ENCODE measurements around the gene DHDH. TPM values are rescaled to one million over a fixed set of nuclear protein-coding genes. Genes with fewer than 3 reads are reported as not detected.

Gene DHDH
- total RNA-seq, 2 experiments from 2014 or later: 3.1 to 3.2 TPM

- ChIA-PET POLR2A (interaction anchor here (0.6 to 0.7 kb wide), 2 partner anchors 27 to 179 kb away, joined by 3 read pairs; partner anchors contain the start of gene RUVBL2), CTCF (interaction anchor here (0.9 to 3.0 kb wide), 7 partner anchors 10 to 178 kb away, joined by 3 to 13 read pairs (median 5); partner anchors contain the start of genes GYS1, HSD17B14 and RUVBL2)
- DNase-seq: no peak
- Mint-ChIP-seq H3K27me3 (no peaks in the 10 kb centered on the region), H3K36me3 (ENCODE audit: low read depth) (peaks cover 37% of the 10 kb centered on the region), H3K4me3 (peak overlapping the region; percentile 90), H3K4me1 (peaks cover 63% of the 10 kb centered on the region), H3K27ac (peak overlapping the region; percentile 97), H3K9me3 (no peaks in the 10 kb centered on the region)
Measured at GRCh38 chr19:48966541-48967345, 33.2 kb downstream of the DHDH start.

- peaks cover 55% of the 10 kb centered on the region for H3K4me1 Mint-ChIP-seq
- no peak for DNase-seq
Measured at GRCh38 chr19:48967346-48968178, 34.1 kb downstream of the DHDH start.

GRCh38 chr19:48968179-48968661, 34.7 kb downstream of the DHDH start:
- no peak for DNase-seq
- Mint-ChIP-seq H3K4me1 (peaks cover 48% of the 10 kb centered on the region), H3K9me3 (no peaks in the 10 kb centered on the region), H3K36me3 (ENCODE audit: low read depth) (peaks cover 39% of the 10 kb centered on the region), H3K4me3 (no peak overlapping the region), H3K27me3 (no peaks in the 10 kb centered on the region), H3K27ac (peak overlapping the region; percentile 54)
- ChIA-PET POLR2A (interaction anchor here (1.0 kb wide), 1 partner anchor 8 kb away, joined by 4 read pairs; no protein-coding TSS in a partner anchor), CTCF (interaction anchor here (0.6 to 3.0 kb wide), 5 partner anchors 9 to 172 kb away, joined by 3 to 13 read pairs (median 3); partner anchors contain the start of genes GYS1 and RUVBL2)

More at GRCh38 chr19:48967346-48968178, 34.1 kb downstream of the DHDH start:
- Mint-ChIP-seq H3K4me3 (peak overlapping the region; percentile 90), H3K27me3 (no peaks in the 10 kb centered on the region), H3K36me3 (ENCODE audit: low read depth) (peaks cover 36% of the 10 kb centered on the region), H3K27ac (no peak overlapping the region), H3K9me3 (no peaks in the 10 kb centered on the region)
- POLR2A ChIA-PET: interaction anchor here (0.6 to 1.0 kb wide), 3 partner anchors 9 to 26 kb away, joined by 3 to 7 read pairs (median 4); partner anchors contain the start of gene RUVBL2
- CTCF ChIA-PET: interaction anchor here (0.5 to 3.0 kb wide), 7 partner anchors 9 to 179 kb away, joined by 3 to 13 read pairs (median 3); partner anchors contain the start of genes GYS1 and RUVBL2

- no peak overlapping the region for H3K27ac Mint-ChIP-seq
- no peak overlapping the region for H3K4me3 Mint-ChIP-seq
- H3K36me3 Mint-ChIP-seq (ENCODE audit: low read depth): peaks cover 42% of the 10 kb centered on the region
- DNase-seq: no peak
- ChIA-PET CTCF (interaction anchor here (2.7 kb wide), 1 partner anchor 25 kb away, joined by 25 read pairs; the partner anchor contains the start of genes GYS1 and RUVBL2), POLR2A (no interaction called here)
- peaks cover 42% of the 10 kb centered on the region for H3K4me1 Mint-ChIP-seq
- H3K27me3 Mint-ChIP-seq: no peaks in the 10 kb centered on the region
- no peaks in the 10 kb centered on the region for H3K9me3 Mint-ChIP-seq
Measured at GRCh38 chr19:48968813-48969218, 35.3 kb downstream of the DHDH start.

- DNase-seq: no peak
- H3K9me3 Mint-ChIP-seq: no peaks in the 10 kb centered on the region
- POLR2A ChIA-PET: no interaction called here
- H3K27me3 Mint-ChIP-seq: no peaks in the 10 kb centered on the region
- peak overlapping the region; percentile 25 for H3K27ac Mint-ChIP-seq
- peaks cover 46% of the 10 kb centered on the region for H3K36me3 Mint-ChIP-seq (ENCODE audit: low read depth)
- CTCF ChIA-PET: interaction anchor here (1.1 to 2.7 kb wide), 8 partner anchors 8 to 186 kb away, joined by 3 to 25 read pairs (median 9); partner anchors contain the start of genes GYS1 and RUVBL2
- H3K4me3 Mint-ChIP-seq: no peak overlapping the region
- H3K4me1 Mint-ChIP-seq: peaks cover 36% of the 10 kb centered on the region
Measured at GRCh38 chr19:48969276-48970138, 36.0 kb downstream of the DHDH start.

- ChIA-PET POLR2A (interaction anchor here (0.6 kb wide), 1 partner anchor 143 kb away, joined by 3 read pairs; no protein-coding TSS in a partner anchor), CTCF (interaction anchor here (0.7 to 2.7 kb wide), 23 partner anchors 9 to 226 kb away, joined by 3 to 25 read pairs (median 5); partner anchors contain the start of genes GYS1, HSD17B14, IZUMO1 and RUVBL2)
- no peak overlapping the region for H3K4me3 Mint-ChIP-seq
- peak overlapping the region; percentile 25 for H3K27ac Mint-ChIP-seq
- H3K9me3 Mint-ChIP-seq: no peaks in the 10 kb centered on the region
- peaks cover 29% of the 10 kb centered on the region for H3K4me1 Mint-ChIP-seq
- peaks cover 44% of the 10 kb centered on the region for H3K36me3 Mint-ChIP-seq (ENCODE audit: low read depth)
- DNase-seq: no peak
- no peaks in the 10 kb centered on the region for H3K27me3 Mint-ChIP-seq
Measured at GRCh38 chr19:48970139-48970766, 36.8 kb downstream of the DHDH start.

- CTCF ChIA-PET: interaction anchor here (0.7 to 2.7 kb wide), 22 partner anchors 8 to 227 kb away, joined by 3 to 25 read pairs (median 5); partner anchors contain the start of genes GYS1, HSD17B14, IZUMO1 and RUVBL2
- POLR2A ChIA-PET: interaction anchor here (0.6 kb wide), 1 partner anchor 144 kb away, joined by 3 read pairs; no protein-coding TSS in a partner anchor
- Mint-ChIP-seq H3K4me1 (peaks cover 26% of the 10 kb centered on the region), H3K27me3 (no peaks in the 10 kb centered on the region), H3K9me3 (no peaks in the 10 kb centered on the region), H3K36me3 (ENCODE audit: low read depth) (peaks cover 45% of the 10 kb centered on the region), H3K4me3 (no peak overlapping the region), H3K27ac (no peak overlapping the region)
- peak; percentile 84 for DNase-seq
Measured at GRCh38 chr19:48970923-48971395, 37.5 kb downstream of the DHDH start.

- DNase-seq: peak; percentile 47
- Mint-ChIP-seq H3K4me3 (no peak overlapping the region), H3K27ac (no peak overlapping the region), H3K9me3 (no peaks in the 10 kb centered on the region), H3K36me3 (ENCODE audit: low read depth) (peaks cover 37% of the 10 kb centered on the region), H3K27me3 (no peaks in the 10 kb centered on the region), H3K4me1 (peaks cover 10% of the 10 kb centered on the region)
- ChIA-PET POLR2A (interaction anchor here (0.9 kb wide), 1 partner anchor 8 kb away, joined by 4 read pairs; no protein-coding TSS in a partner anchor), CTCF (interaction anchor here (0.6 to 10.8 kb wide), 10 partner anchors 10 to 187 kb away, joined by 3 to 89 read pairs (median 3); partner anchors contain the start of genes GYS1, HSD17B14 and RUVBL2)
Measured at GRCh38 chr19:48975947-48976847, 42.7 kb downstream of the DHDH start.

GRCh38 chr19:48977061-48977460, 43.6 kb downstream of the DHDH start:
- H3K4me1 Mint-ChIP-seq: peaks cover 9% of the 10 kb centered on the region
- ChIA-PET CTCF (interaction anchor here (0.6 to 10.8 kb wide), 9 partner anchors 10 to 188 kb away, joined by 3 to 89 read pairs (median 4); partner anchors contain the start of genes GYS1, HSD17B14 and RUVBL2), POLR2A (no interaction called here)
- no peak overlapping the region for H3K27ac Mint-ChIP-seq
- no peak overlapping the region for H3K4me3 Mint-ChIP-seq
- H3K9me3 Mint-ChIP-seq: no peaks in the 10 kb centered on the region
- peaks cover 40% of the 10 kb centered on the region for H3K36me3 Mint-ChIP-seq (ENCODE audit: low read depth)
- DNase-seq: no peak
- H3K27me3 Mint-ChIP-seq: no peaks in the 10 kb centered on the region

- Mint-ChIP-seq H3K4me1 (peaks cover 4% of the 10 kb centered on the region), H3K27ac (no peak overlapping the region)
- POLR2A ChIA-PET: no interaction called here
Measured at GRCh38 chr19:48982280-48982679, 48.8 kb downstream of the DHDH start.

More at GRCh38 chr19:48982280-48982679, 48.8 kb downstream of the DHDH start:
- H3K9me3 Mint-ChIP-seq: no peaks in the 10 kb centered on the region
- H3K36me3 Mint-ChIP-seq (ENCODE audit: low read depth): peaks cover 36% of the 10 kb centered on the region
- CTCF ChIA-PET: interaction anchor here (10.8 kb wide), 1 partner anchor 10 kb away, joined by 89 read pairs; the partner anchor contains the start of genes GYS1 and RUVBL2
- H3K4me3 Mint-ChIP-seq: no peak overlapping the region
- H3K27me3 Mint-ChIP-seq: no peaks in the 10 kb centered on the region
- DNase-seq: no peak

All from activated CD4-positive, alpha-beta T cell treated with anti-CD3 and anti-CD28 coated beads, Interleukin-2, amount 10 ng/mL, durations not matched to agents 7 days and 5 days (primary cell).